HL-60/S4 treated with phorbol 12-myristate 13-acetate at 8.2 ng/mL for 4 days and 3 days (cell line): ENCODE results near the gene MPP3.

Source experiments
- in situ Hi-C: fragments of 300-500 bp; cut with MboI; formaldehyde crosslinking; loops from 2 replicates; pipeline ENCODE4 v1.15.0; 2022; ENCODE audit warnings: low sequenced_read_pairs

The MPP3 gene

DNA sequence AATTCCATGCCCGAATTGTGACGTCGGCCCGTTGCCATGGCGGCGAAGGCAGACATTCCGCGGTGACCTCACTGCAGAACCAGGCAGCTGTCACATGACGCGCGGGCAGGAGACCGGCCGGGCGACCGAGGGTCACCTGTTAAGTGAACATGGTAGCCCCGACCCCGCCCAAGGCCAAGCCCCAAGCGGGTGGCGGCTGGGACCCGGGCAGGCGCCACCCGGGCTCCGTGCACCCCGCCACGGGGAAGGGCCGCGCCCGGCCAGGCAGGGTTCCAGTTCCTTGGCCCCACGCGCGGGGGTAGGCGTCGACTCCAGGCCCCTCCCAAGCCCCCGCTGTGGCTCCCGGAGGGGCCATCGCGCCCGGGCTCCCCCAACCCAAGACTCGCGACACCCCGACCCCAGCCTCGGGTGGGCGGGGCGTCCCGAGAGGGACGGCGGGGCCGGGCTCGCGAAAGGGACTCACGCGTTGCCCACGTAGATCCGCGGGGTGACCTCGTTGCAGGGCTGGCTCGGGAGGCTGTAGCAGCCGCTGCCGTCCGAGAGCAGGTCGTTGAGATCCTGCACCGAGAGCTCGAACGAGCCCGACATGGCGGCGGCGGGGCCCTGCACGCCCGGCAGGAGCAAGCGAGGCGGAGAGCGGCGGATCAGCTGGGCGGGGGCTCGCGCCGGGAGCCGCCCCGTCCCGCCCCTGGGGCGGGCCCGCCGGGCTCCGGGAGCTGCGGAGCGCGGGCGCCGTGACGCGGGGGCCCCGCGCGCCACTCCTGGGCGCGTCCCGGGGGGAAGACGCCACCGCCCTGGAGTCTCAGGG lies 54.4 kb downstream of the MPP3 start, which contains the start of gene DUSP3:
Gene DUSP3, minus strand, starts transcription at position 641 of the 808 bp plus-strand sequence. Its CDS starts 53 bp downstream, at position 588.
- in situ Hi-C loops = no loop called here

DNA sequence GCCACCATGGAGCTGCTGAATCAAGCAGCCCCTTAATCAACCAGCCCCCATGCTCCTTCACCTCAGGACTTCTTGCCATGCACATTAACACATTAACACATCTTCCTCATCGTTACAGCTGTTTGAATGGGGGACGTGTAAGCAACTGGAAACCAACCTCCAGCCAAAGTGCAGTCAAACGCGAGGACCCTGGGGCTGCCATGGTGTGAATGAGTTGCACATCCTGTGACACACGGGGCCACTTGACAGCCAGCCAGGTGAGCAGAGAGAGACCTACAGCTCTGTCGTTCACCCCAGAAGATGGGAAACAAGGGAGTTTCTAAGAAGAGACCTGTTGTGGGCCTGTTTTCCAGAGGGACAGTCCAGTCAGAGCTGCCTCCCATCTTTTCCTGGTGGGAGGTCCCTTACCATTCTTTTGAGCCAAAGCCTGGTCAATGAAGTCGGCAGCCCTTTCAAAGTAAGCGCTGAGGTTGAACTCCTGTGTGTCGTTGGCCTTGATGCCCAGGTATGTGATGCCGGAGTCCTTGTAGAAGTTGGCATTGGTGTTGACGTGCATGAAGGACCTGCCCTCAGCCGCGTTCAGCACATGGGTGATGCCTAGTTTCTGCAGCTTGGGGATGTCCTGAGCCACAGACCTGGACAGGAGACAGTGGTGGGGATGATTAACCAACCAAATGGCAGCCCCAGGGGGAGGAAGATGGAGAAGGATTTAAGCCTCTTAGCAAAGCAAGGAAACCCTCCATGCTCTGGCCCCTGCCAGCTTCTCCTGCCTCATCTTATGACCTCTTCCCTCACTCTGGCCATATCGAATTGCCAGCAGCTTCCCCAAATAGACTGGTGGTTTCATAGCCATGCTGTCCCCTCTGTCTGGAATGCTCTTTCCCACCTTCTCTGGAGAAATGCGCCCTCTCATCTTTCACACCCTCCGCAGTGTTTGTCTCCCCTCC lies 58.4 kb downstream of the MPP3 start:
- in situ Hi-C loops = no loop called here

DNA sequence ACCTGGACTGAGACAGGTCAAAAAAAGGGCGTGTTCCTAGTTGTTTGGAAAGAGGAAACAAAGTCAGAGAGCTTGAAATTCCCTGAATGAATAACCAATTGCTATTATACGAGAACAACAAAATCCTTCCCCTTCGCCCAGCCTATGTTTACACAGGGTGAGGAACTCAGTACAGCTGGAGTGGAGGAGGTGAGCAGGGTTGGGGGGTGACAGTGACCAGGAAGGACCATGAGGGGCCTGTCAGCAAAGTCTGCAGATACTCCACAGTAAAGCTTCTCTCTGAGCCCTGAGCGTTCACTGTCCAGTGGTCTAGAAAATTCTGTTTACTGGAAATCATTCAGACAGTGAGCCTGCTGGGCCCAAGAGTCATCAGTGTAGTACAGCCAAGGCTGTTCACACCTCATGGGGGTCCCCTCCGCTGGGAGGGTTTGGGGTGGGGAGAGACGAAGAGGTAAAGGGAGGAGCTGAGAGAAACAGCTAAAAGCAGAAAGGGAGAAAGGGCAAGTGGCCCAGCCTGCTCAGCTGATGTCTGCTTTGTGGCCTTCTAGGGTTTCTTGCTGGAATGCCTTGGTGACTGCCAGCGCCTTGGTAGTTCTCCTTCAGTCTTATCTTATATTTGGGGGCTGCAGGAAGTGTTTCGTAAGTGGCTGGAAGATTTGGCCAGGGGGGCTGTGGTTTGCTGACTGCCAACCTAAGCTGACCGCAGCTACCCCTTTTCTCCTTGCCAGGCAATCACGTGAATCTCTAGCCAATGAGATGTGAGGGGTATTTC lies 59.9 kb downstream of the MPP3 start:
- in situ Hi-C loops = no loop called here

DNA sequence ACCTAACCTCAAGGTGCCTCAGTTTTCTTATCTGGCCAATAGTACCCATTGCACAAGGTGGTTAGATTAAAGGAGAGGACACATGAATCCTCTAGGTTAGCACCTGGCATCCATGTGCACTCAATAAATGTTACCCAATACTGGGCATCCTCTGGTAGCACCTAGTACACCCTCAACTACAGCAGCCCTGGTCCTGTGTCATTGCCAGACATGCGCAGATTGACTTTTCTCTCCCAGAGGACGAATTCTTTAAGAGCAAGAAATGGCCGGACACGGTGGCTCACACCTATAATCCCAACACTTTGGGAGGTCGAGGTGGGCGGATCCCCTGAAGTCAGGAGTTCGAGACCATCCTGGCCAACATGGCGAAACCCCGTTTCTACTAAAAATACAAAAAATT lies 61.5 kb downstream of the MPP3 start:
- in situ Hi-C loops = no loop called here

DNA sequence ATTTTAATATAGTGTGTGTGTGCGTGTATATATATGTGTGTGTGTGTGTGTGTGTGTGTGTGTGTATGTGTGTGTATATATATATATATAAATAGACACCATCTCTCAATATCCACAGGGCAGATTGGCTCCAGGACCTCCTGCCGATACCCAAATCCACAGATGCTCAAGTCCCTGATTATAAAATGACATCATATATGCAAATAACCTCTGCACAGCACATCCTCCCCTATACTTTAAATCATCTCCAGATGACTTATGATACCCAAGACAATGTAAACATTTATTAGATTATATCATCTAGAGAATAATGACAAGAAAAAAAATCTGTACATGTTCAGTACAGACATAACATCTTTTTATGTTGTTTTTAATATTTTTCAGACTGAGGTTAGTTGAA lies 62.0 kb downstream of the MPP3 start:
- in situ Hi-C loops = no loop called here

DNA sequence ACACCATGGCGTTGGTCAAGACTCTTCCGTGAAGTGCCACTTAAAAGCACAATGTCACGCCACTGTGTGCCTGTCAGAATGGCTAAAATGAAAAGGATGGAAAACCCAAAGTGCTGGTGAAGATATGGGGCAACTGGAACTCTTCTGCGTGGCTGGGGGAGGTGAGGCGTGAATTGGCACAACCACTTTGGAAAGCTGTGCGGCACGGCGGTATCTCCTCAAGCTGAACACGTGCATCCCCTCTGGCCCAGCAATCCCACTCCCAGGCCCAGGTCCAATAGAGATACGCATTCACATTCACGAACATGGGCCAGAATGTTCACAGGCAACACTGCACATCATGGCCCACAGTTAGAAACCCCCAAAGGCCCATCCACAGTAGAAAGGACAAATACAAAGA lies 63.1 kb downstream of the MPP3 start:
- in situ Hi-C loops = loop anchor here (10.0 kb wide), 1 partner anchor 195 kb away; no protein-coding TSS in a partner anchor

DNA sequence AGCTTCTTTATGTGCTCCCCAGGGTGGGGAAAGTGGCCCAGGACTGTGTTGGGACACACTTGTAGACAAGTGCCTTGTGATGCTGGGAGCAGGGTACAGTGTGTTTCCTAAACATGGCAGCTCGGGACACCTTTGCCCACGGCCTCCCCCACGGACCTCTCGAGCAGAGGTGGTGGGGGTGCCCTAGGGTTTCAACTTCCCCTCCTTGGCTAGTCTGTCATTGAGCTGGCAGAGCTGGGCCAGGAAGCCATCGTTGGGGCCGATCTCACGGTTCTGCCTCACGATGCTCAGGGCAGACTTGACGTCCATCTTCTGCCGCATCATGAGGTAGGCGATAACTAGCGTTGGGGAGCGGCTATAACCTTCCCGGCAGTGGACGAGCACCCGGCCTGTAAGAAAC lies 63.5 kb downstream of the MPP3 start:
- in situ Hi-C loops = loop anchor here (10.0 kb wide), 1 partner anchor 195 kb away; no protein-coding TSS in a partner anchor

DNA sequence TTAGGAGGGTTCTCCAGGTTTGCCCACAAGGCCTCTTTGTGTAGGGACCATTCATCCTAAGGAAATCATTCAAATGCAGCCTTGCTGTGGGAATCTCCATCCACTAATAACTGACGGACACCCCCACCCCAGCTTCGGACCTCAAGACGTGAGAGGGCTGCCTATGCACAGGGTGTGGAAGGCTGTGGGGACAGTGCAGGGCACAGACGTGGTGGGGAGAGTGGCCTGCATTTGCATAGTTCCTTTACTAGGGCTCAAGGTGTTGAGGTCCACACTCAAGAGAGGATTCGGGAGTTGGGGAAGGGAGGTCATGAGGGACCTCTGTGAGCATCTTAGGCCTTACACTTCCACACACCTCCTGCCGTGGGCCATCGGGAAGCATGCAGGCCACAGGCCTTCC lies 64.0 kb downstream of the MPP3 start:
- in situ Hi-C loops = loop anchor here (10.0 kb wide), 1 partner anchor 194 kb away; no protein-coding TSS in a partner anchor

DNA sequence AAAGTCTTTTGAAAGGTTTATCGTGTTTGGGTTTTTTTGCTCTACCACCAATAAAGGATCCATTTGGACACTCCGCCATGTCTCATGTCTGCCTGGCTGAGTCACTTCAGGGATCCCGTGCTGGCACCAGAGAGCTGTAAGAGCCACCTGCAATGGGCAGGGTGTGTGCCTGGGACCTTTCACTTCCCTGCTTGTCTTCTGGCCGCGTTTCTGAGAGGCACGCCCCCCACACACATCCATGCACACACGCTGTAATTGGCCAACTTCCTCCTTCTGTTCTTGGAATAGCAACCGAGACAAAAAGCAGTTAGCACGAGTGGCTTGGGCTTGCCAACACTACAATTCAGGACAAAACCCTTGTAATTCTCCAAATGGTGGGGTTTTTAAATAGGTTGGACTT lies 64.6 kb downstream of the MPP3 start:
- in situ Hi-C loops = loop anchor here (10.0 kb wide), 1 partner anchor 194 kb away; no protein-coding TSS in a partner anchor

DNA sequence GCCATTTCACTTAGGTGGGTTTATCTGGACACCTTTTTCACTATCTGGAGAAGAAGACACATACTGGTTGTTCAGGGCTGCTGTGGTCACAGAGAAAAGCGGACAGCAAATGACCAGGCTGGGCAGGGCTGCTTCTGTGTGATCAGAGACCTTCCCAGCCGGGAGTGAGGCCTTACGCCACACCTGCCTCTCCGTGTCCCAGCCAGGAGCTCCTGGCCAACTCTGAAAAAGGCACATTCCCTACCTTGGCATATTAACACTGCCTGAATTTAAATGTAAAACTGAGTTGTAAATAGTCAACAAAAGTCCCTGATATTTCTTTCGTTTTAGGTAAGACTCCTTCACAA lies 65.3 kb downstream of the MPP3 start:
- in situ Hi-C loops = loop anchor here (10.0 kb wide), 1 partner anchor 193 kb away; no protein-coding TSS in a partner anchor

DNA sequence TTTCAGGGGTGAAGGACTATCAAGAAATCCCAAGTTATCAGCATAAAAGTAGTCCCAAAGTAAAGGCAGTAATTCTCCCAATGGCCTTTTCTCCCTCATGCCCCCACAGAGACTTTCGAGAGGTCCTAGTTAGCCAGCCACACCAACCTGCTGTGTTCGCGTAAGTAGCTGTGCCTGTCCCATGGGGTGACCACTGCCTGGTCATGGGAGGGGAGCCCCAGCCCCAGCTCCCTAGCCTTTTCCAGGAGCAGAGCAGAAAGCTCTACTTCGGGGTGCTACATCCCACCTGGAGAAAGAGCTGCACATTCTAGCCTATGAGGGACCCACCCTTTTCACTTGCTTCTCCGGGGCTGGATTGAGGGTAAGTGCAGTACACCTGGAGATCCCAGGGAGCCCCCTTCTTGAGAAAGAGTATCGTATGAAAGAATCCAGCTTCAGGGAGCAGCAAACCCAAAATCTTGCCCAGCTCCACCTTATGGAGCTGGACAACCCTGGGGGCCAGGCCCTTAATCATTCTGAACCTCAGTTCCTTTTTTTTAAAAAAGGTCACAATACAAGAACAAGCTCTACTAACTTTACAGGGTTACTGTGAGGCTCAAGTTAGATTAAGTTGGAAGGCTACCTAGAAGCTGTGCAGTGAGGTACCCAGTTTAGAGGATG lies 65.8 kb downstream of the MPP3 start:
- in situ Hi-C loops = loop anchor here (10.0 kb wide), 1 partner anchor 192 kb away; no protein-coding TSS in a partner anchor

DNA sequence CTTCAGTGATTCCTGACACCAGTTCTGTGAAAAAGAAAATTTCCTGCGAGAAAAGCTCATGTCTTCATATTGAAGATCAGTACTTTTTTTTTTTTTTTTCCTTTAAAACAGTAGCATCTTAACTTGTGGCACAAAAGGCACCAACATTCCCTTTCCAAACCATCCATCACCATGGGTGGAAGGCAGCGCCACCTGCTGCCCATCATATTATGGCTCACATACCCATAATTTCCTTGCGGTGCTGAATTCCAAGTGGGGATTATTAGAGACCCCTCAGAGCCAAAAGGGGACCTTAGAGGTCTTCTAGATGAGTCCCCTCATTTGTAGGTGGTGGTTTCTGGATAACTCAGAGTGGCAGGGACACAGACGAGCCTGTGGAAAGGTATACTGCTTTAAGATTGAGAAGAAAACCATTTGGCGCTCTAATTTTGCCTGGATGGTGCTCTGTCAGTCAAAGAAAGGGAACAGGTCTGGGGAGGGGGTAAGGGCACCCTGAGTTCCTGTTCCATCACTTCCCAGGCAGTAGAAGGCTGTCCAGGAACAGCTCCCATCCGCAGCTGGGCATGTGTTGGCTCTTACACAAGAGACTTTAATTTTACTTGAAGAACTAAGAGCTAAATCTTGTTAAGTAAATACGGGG lies 66.4 kb downstream of the MPP3 start:
- in situ Hi-C loops = loop anchor here (10.0 kb wide), 1 partner anchor 192 kb away; no protein-coding TSS in a partner anchor

DNA sequence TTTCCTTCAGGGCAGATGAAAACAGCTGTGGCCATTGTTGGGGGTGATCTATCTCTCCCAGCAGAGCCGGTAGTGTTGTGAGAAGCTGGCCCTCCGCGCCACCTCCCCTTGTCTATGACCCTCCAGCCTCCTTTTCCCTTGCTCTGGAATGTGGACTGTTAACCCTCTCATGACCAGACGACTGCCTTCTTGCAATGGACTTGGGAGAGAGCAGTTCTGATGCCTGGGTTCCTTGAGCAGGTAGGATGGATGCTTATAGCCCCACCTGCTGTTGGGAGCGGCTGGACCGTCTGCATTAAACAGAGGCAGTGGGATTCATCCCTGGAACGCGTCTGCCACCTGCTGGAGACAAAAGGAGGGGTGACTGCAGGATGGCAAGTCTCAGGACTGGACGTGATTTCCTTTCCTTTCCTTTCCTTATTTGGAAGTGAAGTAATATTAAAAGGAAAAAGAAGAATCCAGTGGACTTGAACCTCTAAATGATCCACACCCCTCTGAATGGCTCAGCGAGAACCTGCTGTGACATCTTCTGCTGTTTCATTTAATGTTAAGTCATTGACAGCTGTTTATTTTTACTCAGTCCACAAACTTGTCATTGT lies 72.6 kb downstream of the MPP3 start:
- in situ Hi-C loops = loop anchor here (5.0 to 10.0 kb wide), 2 partner anchors 68 to 186 kb away; no protein-coding TSS in a partner anchor

DNA sequence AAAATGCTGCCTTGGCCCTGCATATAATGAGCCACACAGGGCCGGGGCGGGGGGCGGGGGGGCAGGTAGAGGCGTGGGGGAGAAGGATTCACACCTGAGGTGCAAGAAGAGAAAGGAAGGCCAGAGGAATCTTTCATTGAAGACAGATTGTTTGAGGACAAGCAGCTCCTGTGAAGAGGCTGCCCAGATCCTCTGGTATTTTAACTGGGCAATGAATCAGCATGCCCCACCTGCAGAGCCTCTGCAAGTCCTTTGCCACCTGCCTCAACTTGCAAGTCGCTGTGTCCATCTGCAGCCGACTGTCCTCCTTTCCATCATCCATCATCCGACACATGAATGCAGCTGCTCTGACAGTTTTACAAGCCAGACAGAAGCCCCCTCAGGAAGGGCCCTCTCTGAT lies 73.1 kb downstream of the MPP3 start:
- in situ Hi-C loops = loop anchor here (5.0 to 10.0 kb wide), 2 partner anchors 68 to 185 kb away; no protein-coding TSS in a partner anchor

DNA sequence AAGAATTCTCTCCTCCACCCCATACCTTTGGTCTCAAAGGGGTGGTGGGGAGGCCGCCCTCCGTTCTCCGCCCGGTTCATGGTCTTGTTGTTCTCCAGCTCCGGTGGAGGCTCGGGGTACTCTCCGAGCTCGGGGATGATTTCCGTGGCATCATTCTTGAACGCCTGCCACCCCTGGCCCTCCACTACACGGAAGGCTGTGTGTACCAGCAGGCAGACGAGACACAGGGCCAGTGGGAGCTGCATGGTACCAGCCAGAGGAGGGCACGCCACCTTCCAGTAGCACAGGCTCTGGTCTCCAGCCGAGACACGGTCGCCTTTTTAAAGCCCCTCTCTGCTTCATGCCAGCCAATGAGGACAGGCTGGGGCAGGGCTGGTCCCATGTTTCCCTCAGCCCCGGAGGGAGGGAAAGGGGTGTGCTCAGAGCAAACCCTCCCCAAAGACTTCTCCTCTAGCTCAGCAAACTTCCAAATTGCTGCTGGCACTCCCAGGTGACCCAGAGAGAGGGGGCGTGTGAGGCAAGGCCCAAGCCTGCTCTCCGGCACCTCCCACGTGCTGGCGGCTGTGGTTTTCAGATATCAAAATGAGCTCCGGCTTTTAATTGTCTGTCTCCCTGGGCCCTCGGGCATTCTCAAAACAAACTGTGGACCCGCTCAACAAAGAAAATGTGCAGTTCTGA lies 74.3 kb downstream of the MPP3 start, which contains the start of gene SOST:
Gene SOST, minus strand, starts transcription at position 295 of the 678 bp plus-strand sequence. Its CDS starts 50 bp downstream, at position 245.
- in situ Hi-C loops = no loop called here

DNA sequence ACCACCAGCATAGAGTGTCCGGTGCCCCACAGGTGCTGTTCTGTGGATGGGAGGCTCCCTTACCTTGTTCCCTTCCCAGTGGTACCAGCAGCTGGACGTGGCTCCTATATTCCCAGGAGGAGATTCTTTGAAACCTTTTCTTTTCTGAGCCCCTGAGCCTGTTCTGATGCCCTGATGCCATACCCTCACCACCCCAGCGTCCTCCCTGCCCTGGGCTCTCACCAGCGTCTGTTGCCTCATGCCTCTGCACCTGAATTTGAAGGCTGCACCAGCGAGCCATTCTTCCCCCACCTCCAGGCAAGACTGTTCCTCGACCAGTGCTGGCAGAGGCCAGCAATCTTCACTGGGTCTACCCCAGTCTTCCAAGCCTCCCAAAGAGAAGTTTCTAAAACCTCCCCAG lies 74.9 kb downstream of the MPP3 start:
- in situ Hi-C loops = no loop called here

DNA sequence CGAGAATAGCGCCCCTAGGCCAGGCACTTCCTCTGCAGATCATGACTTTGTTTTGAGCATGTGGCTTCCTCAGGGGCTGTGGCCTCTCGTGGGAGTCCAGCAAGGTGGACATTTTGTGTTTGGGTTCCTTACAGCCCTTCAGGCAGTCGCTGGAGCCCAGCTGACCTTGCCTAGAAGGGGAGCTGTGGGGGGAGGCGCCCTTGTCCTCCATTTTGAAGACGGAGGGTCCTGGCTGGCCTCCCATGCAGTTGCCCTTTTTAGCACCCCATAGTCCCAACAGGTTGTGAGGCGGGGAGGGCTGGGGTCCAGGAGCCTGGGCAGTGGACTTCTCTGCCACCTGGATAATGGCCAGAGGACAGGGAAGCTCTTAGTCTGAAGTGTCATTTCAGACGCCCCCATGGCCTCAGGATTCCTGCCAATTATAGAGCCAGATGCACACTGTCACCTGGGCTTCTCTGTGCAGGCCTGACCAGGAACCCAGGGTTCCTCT lies 75.7 kb downstream of the MPP3 start:
- in situ Hi-C loops = no loop called here

DNA sequence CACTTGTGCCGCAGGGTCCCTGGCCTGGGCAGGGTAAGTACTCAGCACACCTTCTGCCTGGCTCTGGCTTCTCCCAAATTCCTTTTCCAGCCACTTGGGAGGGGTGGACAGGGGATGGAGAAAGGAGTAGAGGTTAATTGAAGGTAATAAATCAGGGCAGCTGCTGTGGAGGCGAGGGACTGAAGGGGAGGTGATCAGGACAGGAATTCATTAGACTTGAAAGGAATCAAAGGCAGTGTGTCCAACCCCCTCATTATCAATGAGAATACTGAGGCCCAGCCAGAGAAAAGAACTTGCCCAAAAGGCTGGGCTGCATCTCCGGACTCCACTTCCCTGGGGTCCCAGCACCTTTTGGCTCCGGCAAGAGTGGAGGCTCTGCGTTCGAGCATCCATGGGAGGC lies 76.7 kb downstream of the MPP3 start:
- in situ Hi-C loops = no loop called here
